Activated naive CD4-positive, alpha-beta T cell treated with anti-CD3 and anti-CD28 coated beads, Interleukin-2, amount 50 U/mL, for 24 hours (primary cell): ENCODE results near the gene TAF4B.
"Not testable (repeated sequence)": the region's sequence is repeated elsewhere in the genome, so short reads cannot be mapped to it uniquely, and the experiment has no call there.

Experiments
- H3K27ac Mint-ChIP-seq: one replicate; pipeline ENCODE4 v1.8.0; 2021; ENCODE audit warnings: mild to moderate bottlenecking, mixed read lengths
- H3K27me3 Mint-ChIP-seq: one replicate; pipeline ENCODE4 v1.8.0; 2021; ENCODE audit warnings: mixed read lengths
- H3K36me3 Mint-ChIP-seq: one replicate; pipeline ENCODE4 v1.8.0; 2021; ENCODE audit warnings: mixed read lengths
- H3K4me1 Mint-ChIP-seq: one replicate; pipeline ENCODE4 v1.8.0; 2021; ENCODE audit warnings: mixed read lengths
- H3K4me3 Mint-ChIP-seq: one replicate; pipeline ENCODE4 v1.8.0; 2021; ENCODE audit warnings: mild to moderate bottlenecking, mixed read lengths
- H3K9me3 Mint-ChIP-seq: one replicate; pipeline ENCODE4 v1.8.0; 2021; ENCODE audit warnings: mixed read lengths

The TAF4B gene

DNA sequence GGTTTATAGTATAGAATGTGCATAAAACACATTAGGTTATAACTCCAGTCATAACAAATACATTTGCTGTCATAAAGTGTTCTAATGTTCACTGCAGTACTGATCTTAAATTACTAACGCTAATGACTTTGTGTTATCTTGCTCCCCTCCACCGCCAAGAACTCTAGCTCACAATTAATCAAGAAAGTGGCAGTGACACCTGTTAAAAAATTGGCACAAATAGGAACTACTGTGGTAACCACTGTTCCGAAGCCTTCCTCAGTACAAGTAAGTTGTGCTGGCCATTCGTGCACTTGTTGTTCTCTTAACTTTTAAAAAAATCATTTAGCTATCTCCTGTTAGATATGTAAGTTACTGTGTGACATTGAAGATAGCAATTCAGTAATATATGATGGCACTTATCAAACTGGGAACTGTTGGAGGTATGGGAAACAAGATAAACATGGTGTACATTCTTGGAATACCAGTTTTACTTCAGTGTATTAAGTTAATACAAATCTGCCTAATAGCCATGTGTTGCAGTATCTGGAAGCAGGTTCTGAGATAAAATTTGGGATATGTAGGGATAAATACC lies 41.2 kb downstream of the TAF4B start:
- Mint-ChIP-seq H3K36me3 (peaks cover 16% of the 10 kb centered on the region), H3K27me3 (no peaks in the 10 kb centered on the region), H3K4me3 (no peak overlapping the region), H3K27ac (no peak overlapping the region), H3K9me3 (no peaks in the 10 kb centered on the region), H3K4me1 (peaks cover 13% of the 10 kb centered on the region)

DNA sequence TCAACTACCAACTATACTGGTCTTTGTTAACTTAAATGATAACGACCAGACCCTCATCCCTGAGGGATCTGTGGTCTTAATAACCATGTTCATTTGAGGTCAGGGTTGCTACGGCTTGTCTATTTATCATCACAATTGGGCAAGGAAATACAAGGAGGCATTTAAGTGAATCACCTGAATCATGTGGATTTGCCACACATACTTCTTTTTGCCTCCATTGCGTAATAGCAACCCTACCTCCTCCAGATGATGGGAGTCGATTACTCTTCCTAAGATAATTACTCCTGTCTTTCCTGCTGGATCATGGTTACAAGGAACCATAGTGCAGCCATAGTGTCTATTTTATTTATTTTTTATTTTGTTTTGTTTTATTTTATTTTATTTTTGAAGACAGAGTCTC lies 42.2 kb downstream of the TAF4B start:
- Mint-ChIP-seq H3K4me1 (peaks cover 10% of the 10 kb centered on the region), H3K9me3 (no peaks in the 10 kb centered on the region), H3K36me3 (peaks cover 17% of the 10 kb centered on the region), H3K4me3 (no peak overlapping the region), H3K27ac (no peak overlapping the region), H3K27me3 (no peaks in the 10 kb centered on the region)

DNA sequence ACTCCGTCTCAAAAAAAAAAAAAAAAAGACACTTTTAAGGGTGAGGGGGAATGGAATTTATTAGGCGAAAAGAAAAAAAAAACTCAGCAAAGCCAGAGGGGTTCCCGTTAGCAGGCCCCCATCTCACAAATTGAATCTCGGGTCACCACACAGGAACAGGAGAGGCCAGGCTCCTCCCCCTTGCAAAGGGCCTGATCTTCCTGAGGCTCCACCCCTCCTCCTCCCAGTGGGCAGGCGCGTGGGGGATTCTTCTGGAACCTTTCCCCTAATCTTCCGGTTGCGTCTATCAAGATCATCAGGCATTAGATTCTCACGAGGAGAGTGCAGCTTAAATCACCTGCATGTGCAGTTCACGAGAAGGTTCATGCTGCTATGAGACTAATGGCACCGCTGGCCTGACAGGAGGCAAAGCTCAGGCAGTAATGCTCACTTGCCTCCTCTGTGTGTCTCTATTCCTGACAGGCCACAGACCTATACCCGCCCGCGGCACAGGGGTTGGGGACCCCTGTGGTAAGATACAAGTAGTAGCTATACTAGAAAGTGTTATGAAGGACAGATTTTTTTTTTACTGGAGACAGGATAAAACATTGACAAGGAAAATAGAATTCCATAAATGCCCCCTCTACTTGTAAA lies 45.8 kb downstream of the TAF4B start:
- H3K4me3 Mint-ChIP-seq: no peak overlapping the region
- no peaks in the 10 kb centered on the region for H3K27me3 Mint-ChIP-seq
- no peaks in the 10 kb centered on the region for H3K9me3 Mint-ChIP-seq
- peaks cover 23% of the 10 kb centered on the region for H3K36me3 Mint-ChIP-seq
- no peaks in the 10 kb centered on the region for H3K4me1 Mint-ChIP-seq
- H3K27ac Mint-ChIP-seq: no peak overlapping the region

DNA sequence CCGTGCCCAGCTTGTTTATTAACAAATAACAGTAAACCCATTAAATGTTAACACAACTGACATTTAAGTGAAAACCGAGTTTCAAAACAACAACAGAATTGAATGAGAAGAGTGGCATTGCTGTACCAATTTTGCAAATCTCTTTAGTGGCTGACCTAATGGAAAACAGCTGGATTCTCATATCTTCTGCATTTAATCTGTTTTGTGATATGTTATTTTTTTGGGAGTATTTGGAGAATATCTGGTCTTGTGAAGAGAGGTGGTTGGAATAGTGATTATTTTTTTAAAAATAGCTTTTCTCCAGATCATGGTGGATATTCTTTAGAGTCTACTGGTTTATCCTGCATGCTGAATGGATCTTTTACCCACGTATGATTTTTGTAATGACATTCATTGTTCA lies 51.1 kb downstream of the TAF4B start:
- no peaks in the 10 kb centered on the region for H3K9me3 Mint-ChIP-seq
- H3K27me3 Mint-ChIP-seq: no peaks in the 10 kb centered on the region
- H3K36me3 Mint-ChIP-seq: peaks cover 37% of the 10 kb centered on the region
- no peak overlapping the region for H3K4me3 Mint-ChIP-seq
- peaks cover 3% of the 10 kb centered on the region for H3K4me1 Mint-ChIP-seq
- H3K27ac Mint-ChIP-seq: no peak overlapping the region

DNA sequence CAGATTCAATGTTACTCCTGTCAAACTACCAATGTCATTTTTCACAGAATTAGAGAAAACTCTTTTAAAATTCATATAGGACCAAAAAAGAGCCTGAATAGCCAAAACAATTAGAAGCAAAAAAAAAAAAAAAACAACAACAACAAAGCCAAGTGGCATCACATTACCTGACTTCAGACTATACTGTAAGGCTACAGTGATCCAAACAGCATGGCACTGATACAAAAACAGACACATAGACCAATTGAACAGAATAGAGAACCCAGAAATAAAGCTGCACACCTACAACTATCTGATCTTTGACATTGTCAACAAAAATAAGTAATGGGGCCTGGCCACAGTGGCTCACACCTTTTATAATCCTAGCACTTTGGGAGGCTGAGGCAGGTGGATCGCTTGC lies 53.2 kb downstream of the TAF4B start:
- H3K4me1 Mint-ChIP-seq: peaks cover 3% of the 10 kb centered on the region
- H3K4me3 Mint-ChIP-seq: no peak overlapping the region
- no peaks in the 10 kb centered on the region for H3K27me3 Mint-ChIP-seq
- H3K27ac Mint-ChIP-seq: no peak overlapping the region
- H3K36me3 Mint-ChIP-seq: peaks cover 49% of the 10 kb centered on the region
- H3K9me3 Mint-ChIP-seq: no peaks in the 10 kb centered on the region

DNA sequence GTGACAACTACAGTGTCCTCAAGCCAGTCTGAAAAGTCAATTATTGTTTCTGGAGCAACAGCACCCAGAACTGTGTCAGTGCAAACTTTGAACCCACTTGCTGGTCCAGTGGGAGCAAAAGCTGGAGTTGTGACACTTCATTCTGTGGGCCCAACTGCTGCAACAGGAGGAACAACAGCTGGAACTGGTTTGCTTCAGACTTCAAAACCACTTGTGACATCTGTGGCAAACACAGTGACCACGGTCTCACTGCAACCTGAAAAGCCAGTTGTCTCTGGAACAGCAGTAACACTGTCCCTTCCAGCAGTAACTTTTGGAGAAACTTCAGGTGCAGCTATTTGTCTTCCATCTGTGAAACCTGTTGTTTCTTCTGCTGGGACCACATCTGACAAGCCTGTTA lies 59.8 kb downstream of the TAF4B start:
- Mint-ChIP-seq H3K4me1 (peaks cover 16% of the 10 kb centered on the region), H3K36me3 (peaks cover 41% of the 10 kb centered on the region), H3K27me3 (no peaks in the 10 kb centered on the region), H3K27ac (no peak overlapping the region), H3K9me3 (no peaks in the 10 kb centered on the region), H3K4me3 (no peak overlapping the region)

DNA sequence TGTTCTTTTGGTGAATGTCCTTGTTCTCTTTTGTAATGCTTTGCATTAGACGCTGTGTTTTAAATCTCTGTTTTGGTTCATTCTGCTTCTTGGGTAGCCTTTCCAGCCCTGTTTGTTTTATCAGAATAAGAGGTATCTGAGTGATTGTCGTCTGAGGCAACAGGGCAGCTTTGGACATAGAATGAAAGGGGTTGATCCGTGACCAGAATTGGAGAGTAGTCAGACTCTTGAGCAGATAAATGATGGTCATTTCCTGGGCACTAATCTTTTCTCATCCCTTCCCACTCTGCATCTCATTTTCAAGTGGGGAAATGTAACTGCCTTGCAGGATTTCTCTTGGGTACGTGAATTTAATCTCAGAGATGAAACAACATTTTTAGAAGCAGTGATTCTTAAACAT lies 61.4 kb downstream of the TAF4B start:
- peaks cover 16% of the 10 kb centered on the region for H3K4me1 Mint-ChIP-seq
- H3K36me3 Mint-ChIP-seq: peaks cover 41% of the 10 kb centered on the region
- H3K9me3 Mint-ChIP-seq: no peaks in the 10 kb centered on the region
- H3K4me3 Mint-ChIP-seq: no peak overlapping the region
- H3K27me3 Mint-ChIP-seq: no peaks in the 10 kb centered on the region
- no peak overlapping the region for H3K27ac Mint-ChIP-seq

DNA sequence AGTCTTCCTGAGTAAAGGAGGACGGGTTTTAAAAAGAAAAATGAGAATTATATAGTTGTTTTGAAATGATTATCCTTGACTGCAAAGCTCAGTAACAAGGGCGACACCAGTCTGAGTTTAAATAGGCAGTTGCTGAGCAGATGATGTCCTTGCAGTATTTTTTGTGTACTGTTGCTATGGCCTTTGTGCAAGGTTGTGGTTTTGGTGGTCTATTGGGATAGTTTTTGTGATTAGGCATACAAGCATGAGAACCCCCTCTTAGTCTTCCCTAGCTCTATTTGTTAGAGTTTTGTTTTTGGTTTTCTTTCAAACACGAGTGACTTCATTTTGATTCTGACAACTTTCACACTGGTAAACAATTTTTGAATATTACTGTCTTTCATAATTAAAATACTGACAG lies 64.1 kb downstream of the TAF4B start:
- no peak overlapping the region for H3K4me3 Mint-ChIP-seq
- no peaks in the 10 kb centered on the region for H3K9me3 Mint-ChIP-seq
- H3K4me1 Mint-ChIP-seq: peaks cover 16% of the 10 kb centered on the region
- H3K36me3 Mint-ChIP-seq: peaks cover 30% of the 10 kb centered on the region
- no peaks in the 10 kb centered on the region for H3K27me3 Mint-ChIP-seq
- peak overlapping the region; percentile 26 for H3K27ac Mint-ChIP-seq

DNA sequence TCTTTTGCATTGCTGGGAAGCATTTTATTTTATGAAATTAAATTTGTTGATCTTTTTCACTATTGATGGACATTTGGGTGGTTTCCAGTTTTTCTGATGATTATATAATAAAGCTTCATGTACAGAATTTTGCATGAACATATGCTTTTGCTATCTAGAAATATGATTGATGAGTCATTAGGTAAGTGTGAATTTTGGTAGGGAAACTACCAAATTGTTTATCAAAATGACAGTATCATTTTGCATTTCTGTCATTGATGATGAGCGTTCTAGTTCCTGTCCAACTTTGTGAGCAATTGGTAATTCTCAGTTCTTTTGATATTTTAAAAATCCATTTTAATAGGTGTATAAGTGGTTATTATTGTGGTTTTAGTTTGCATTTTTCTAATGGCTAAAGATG lies 67.7 kb downstream of the TAF4B start:
- Mint-ChIP-seq H3K4me1 (peaks cover 8% of the 10 kb centered on the region), H3K9me3 (no peaks in the 10 kb centered on the region), H3K36me3 (peaks cover 31% of the 10 kb centered on the region), H3K4me3 (no peak overlapping the region), H3K27me3 (no peaks in the 10 kb centered on the region), H3K27ac (no peak overlapping the region)

DNA sequence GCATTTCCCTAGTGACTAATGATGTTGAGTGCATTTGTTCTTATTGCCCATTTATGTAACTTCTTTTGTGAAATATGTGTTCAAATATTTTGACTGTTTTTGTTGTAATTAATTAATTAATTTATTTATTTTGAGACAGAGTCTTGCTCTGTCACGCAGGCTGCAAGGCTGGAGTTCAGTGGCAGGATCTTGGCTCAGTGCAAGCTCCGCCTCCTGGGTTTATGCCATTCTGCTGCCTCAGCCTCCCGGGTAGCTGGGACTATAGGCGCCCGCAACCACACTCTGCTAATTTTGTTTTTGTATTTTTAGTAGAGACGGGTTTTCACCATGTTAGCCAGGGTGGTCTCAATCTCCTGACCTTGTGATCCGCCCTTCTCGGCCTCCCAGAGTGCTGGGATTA lies 71.9 kb downstream of the TAF4B start:
- Mint-ChIP-seq H3K27me3 (no peaks in the 10 kb centered on the region), H3K9me3 (no peaks in the 10 kb centered on the region), H3K4me1 (no peaks in the 10 kb centered on the region), H3K4me3 (no peak overlapping the region), H3K27ac (no peak overlapping the region), H3K36me3 (peaks cover 28% of the 10 kb centered on the region)

DNA sequence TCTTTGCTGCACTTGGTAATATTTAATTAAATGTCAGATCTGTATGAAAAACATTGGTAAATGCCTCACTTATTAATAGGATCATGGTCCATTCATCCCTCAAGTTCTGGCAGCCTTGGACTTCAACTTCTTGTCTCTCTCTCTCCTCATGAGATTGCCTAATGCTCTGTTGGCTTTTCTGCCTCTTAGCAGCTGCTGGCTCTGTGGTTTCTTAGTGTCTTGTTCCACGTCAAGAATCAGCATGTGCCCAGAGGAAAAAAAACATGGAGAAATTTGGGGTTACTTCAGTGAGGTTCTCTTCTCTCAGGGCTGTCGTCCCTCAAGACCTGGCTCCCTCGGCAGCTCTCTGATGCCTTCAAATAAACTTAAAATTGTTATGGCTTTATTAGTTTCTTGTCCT lies 75.4 kb downstream of the TAF4B start:
- H3K9me3 Mint-ChIP-seq: no peaks in the 10 kb centered on the region
- no peaks in the 10 kb centered on the region for H3K4me1 Mint-ChIP-seq
- H3K27ac Mint-ChIP-seq: no peak overlapping the region
- H3K4me3 Mint-ChIP-seq: no peak overlapping the region
- H3K27me3 Mint-ChIP-seq: no peaks in the 10 kb centered on the region
- peaks cover 16% of the 10 kb centered on the region for H3K36me3 Mint-ChIP-seq

DNA sequence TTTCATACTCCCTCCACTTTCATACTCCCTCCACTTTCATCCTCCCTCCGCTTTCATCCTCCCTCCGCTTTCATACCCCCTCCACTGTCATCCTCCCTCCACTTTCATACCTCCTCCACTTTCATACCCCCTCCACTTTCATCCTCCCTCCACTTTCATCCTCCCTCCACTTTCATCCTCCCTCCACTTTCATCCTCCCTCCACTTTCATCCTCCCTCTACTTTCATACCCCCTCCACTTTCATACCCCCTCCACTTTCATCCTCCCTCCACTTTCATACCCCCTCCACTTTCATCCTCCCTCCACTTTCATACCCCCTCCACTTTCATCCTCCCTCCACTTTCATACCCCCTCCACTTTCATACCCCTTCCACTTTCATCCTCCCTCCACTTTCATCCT lies 77.0 kb downstream of the TAF4B start:
- H3K4me3 Mint-ChIP-seq: not testable (repeated sequence)

DNA sequence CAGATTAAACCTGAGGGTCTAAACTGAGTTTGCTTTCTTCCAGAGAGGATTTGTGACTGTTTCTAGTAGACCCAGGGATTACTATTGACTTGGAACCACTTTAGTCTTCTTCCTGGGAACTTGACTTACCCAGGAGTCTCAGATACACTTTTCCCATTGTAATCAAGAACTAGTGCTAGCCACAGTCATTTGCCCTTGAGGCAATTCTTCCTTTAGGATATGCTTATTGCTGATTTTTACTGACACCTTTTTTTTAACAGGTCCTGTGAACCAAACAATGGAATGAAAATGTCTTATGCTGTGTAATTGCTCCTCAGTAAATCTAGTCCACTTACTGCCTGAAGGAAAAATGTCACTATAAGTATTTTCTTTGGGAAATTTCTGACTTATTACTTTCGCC lies 78.3 kb downstream of the TAF4B start:
- Mint-ChIP-seq H3K4me3 (no peak overlapping the region), H3K4me1 (peaks cover 4% of the 10 kb centered on the region), H3K36me3 (peaks cover 16% of the 10 kb centered on the region), H3K9me3 (no peaks in the 10 kb centered on the region), H3K27ac (no peak overlapping the region), H3K27me3 (no peaks in the 10 kb centered on the region)

More for the DNA sequence above, 77.0 kb downstream of the TAF4B start:
- not testable (repeated sequence) for H3K4me1 Mint-ChIP-seq, H3K9me3 Mint-ChIP-seq, H3K27ac Mint-ChIP-seq, H3K27me3 Mint-ChIP-seq
- peaks cover 13% of the 10 kb centered on the region for H3K36me3 Mint-ChIP-seq

DNA sequence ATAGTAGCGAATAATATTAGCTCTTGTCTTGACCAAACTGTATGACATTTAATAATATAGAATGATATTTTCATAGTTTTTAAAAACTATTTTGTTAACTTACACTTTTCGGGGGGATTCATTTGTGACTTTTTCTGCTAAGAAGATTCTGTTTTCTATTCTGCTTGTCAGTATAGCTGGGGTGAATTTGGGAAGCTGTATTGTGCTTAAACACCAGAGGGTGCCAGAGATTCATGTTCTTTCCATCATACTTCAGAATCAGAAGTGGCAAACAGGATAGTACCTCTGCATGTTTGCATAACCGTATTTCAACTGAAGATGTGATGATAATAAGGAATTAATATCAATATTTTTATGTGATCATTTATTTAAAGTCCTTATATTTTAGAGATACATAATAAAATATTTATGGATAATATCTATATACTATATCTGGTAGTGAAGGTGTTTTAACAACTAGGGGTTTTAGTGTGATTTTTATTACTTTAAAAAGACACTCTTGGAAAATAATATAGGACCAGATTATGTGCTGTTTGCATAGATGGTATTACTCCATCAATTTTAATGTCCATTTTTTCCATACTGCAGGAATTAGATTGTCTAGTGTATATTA lies 81.0 kb downstream of the TAF4B start:
- Mint-ChIP-seq H3K27me3 (no peaks in the 10 kb centered on the region), H3K9me3 (no peaks in the 10 kb centered on the region), H3K27ac (no peak overlapping the region), H3K36me3 (peaks cover 13% of the 10 kb centered on the region), H3K4me3 (no peak overlapping the region), H3K4me1 (peaks cover 4% of the 10 kb centered on the region)

DNA sequence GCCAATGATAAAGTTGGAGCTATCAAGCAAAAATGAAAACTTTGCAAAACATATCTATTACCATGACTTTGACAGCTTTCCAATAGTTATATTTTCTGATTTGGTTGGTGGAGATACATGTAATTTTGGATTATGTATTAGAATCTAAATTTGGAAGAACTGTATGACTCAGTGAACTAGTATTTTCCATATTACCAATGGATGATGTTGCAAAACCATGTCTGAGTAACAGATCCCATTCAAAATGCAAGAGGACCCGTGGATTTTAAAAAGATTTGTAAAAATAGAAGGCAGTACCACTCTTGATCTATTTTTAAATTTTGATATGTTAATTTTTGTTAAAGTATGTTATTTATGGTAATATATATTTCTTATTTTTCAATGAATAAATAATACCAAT lies 83.0 kb downstream of the TAF4B start:
- Mint-ChIP-seq H3K4me3 (no peak overlapping the region), H3K27me3 (no peaks in the 10 kb centered on the region), H3K9me3 (no peaks in the 10 kb centered on the region), H3K36me3 (peaks cover 20% of the 10 kb centered on the region), H3K4me1 (peaks cover 8% of the 10 kb centered on the region), H3K27ac (no peak overlapping the region)

DNA sequence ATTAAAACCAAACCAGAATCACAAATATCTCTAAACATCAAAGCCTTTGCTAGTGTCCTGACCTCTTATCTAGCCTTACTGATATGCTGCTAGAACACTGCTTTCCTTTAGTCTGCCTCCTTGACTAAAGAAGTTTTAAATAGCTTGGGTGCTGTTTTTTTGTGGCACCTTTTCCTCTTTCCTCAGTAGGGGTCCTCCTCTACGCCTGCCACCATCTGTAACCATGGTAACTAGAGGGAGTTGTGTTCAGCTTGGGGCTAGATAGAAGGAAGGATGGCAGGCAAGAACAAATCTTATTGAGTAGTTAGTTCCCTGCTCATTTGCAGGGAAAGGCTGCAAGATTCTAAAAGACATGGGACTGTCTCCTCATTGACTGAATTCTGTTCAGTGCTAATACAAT lies 86.0 kb downstream of the TAF4B start:
- H3K36me3 Mint-ChIP-seq: peaks cover 21% of the 10 kb centered on the region
- peaks cover 8% of the 10 kb centered on the region for H3K4me1 Mint-ChIP-seq
- no peaks in the 10 kb centered on the region for H3K9me3 Mint-ChIP-seq
- no peaks in the 10 kb centered on the region for H3K27me3 Mint-ChIP-seq
- no peak overlapping the region for H3K4me3 Mint-ChIP-seq
- no peak overlapping the region for H3K27ac Mint-ChIP-seq

DNA sequence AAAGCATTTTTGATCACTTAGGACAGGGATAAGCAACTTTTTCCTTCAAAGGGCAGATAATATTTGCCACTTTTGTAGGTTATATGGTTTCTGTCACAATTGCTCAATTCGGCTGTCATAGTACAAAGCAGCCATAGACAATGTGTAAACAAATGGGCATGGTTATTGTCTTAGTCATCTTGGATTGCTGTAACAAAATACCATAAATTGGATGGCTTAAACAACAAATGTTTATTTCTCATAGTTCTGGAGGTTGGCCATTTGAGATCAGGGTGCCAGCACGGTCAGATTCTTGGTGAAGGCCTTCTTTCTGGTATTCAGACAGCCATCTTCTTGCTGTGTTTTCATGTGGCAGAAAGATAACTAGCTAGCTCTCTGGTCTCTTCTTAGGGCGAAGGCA lies 91.2 kb downstream of the TAF4B start:
- no peak overlapping the region for H3K4me3 Mint-ChIP-seq
- no peaks in the 10 kb centered on the region for H3K9me3 Mint-ChIP-seq
- no peak overlapping the region for H3K27ac Mint-ChIP-seq
- no peaks in the 10 kb centered on the region for H3K27me3 Mint-ChIP-seq
- peaks cover 4% of the 10 kb centered on the region for H3K4me1 Mint-ChIP-seq
- peaks cover 25% of the 10 kb centered on the region for H3K36me3 Mint-ChIP-seq
